ENCODE measurements around the gene SMURF2. TPM values are rescaled to one million over a fixed set of nuclear protein-coding genes. Genes with fewer than 3 reads are reported as not detected.

Gene SMURF2
- polyA plus RNA-seq, 1 of the 3 experiments (the other 2 are of a cell fraction), result 36.6 TPM

- POLR2A ChIA-PET, result interaction anchor here (0.6 to 0.8 kb wide), 2 partner anchors 11 to 30 kb away, joined by 4 to 8 read pairs; no protein-coding TSS in a partner anchor
- CTCF ChIA-PET, result interaction anchor here (1.6 to 1.8 kb wide), 2 partner anchors 8 to 65 kb away, joined by 5 to 7 read pairs; no protein-coding TSS in a partner anchor
- peaks cover 0 to 44% of the 10 kb centered on the region in 2 experiments for H3K36me3 ChIP-seq (replicated peaks in 1 of 2; ENCODE audit: control insufficient read depth in 1 of 2, insufficient read depth in 2 of 2, low read length in 1 of 2)
- H3K4me3 ChIP-seq (ENCODE audit: low read depth in 2 of 2, low read length in 1 of 2), result no peak overlapping the region
- peaks cover 100% of the 10 kb centered on the region for H3K79me2 ChIP-seq (ENCODE audit: insufficient read depth)
- H3K9ac ChIP-seq, result no peak overlapping the region
- TF ChIP-seq MAX (IDR thresholded peaks at IDR 0.05; ENCODE audit: low read depth), result no peak
- no peak for TF ChIP-seq NFIC (IDR thresholded peaks at IDR 0.05; ENCODE audit: borderline replicate concordance)
- TF ChIP-seq GATA2 (CRISPR knock-in tag; IDR thresholded peaks at IDR 0.05), result no peak
- no peak for TF ChIP-seq CHD2 (IDR thresholded peaks at IDR 0.05; ENCODE audit: low read length, partially characterized antibody)
- no peak for TF ChIP-seq POLR2AphosphoS5 (IDR thresholded peaks at IDR 0.05; ENCODE audit: low read depth, low read length)
- no peak for TF ChIP-seq IRF3 (IDR thresholded peaks at IDR 0.05; ENCODE audit: low read depth, low read length)
- TF ChIP-seq EZH2phosphoT487 (IDR thresholded peaks at IDR 0.05; ENCODE audit: borderline replicate concordance, low read depth), result no peak
- no peak for TF ChIP-seq CTCF (IDR thresholded peaks at IDR 0.05)
- TF ChIP-seq RXRA (IDR thresholded peaks at IDR 0.05; ENCODE audit: borderline replicate concordance, low read depth), result no peak
- no peak for TF ChIP-seq FOSL2 (IDR thresholded peaks at IDR 0.05; ENCODE audit: borderline replicate concordance, low read depth)
- TF ChIP-seq REST (IDR thresholded peaks at IDR 0.05; ENCODE audit: low read depth, low read length), result no peak
- TF ChIP-seq MEF2A (IDR thresholded peaks at IDR 0.05; ENCODE audit: borderline replicate concordance, low read depth), result no peak
- H3K27me3 ChIP-seq (ENCODE audit: insufficient read depth), result no peaks in the 10 kb centered on the region
- H3K9me2 ChIP-seq, result no peaks in the 10 kb centered on the region
- no peaks in the 10 kb centered on the region; a peak in 1 of 4 replicates for H3K4me1 ChIP-seq (ENCODE audit: control insufficient read depth in 1 of 2, insufficient read depth in 2 of 2, low read depth in 1 of 2, low read length in 1 of 2)
- DNase-seq, result no peak
- peaks cover 65% of the 10 kb centered on the region for H3F3A ChIP-seq (replicated peaks; ENCODE audit: insufficient read depth)
- no peaks in the 10 kb centered on the region for H3K9me3 ChIP-seq
- no peak overlapping the region; the same call in 1 of the 2 replicates for H3K4me2 ChIP-seq
- 95% methylated on average over 6 of the region's 6 CpGs for WGBS (ENCODE audit: low lambda C conversion rate)
- H4K20me1 ChIP-seq (ENCODE audit: insufficient read depth), result peaks cover 100% of the 10 kb centered on the region
- H3K27ac ChIP-seq (ENCODE audit: low read depth in 2 of 2, low read length in 1 of 2), result peak overlapping the region in 1 of 2 experiments; percentile 1; a peak in 1 of 4 replicates
- H2AFZ ChIP-seq (ENCODE audit: low read depth), result no peak overlapping the region
Observed at GRCh38 chr17:64630309-64631223, 31.5 kb downstream of the SMURF2 start.
